GM23338 (cell line): ENCODE measurements around the gene SIRPD. TPM values are rescaled to one million over a fixed set of nuclear protein-coding genes. Genes with fewer than 3 reads are reported as not detected.

Experiments used
- ATAC-seq: fragments of 200-7000 bp; cut with Tn5 transposase; 3 replicates; pipeline ENCODE4 v1.9.1; 2020
- DNase-seq: peaks from one replicate; pipeline ENCODE4 v3.0.0-alpha.2; 2015; ENCODE audit warnings: low spot score
- H2AFZ ChIP-seq: fragments of 200-600 bp; sonication (generic); 2 replicates; pipeline ENCODE4 v1.8.0; 2016; ENCODE audit warnings: antibody characterized with exemption, mild to moderate bottlenecking, moderate library complexity
- H3F3A ChIP-seq: fragments of 200-600 bp; sonication (generic); replicated peaks from 2 replicates; pipeline ENCODE4 v1.8.0; 2017; ENCODE audit warnings: antibody characterized with exemption, mixed run types, low read depth
- H3K27ac ChIP-seq: fragments of 200-600 bp; sonication (generic); 2 replicates; pipeline ENCODE4 v1.6.1; 2016; ENCODE audit warnings: low read depth
- H3K27me3 ChIP-seq: fragments of 200-600 bp; sonication (generic); 2 replicates; pipeline ENCODE4 v1.8.0; 2016; ENCODE audit warnings: mild to moderate bottlenecking, mixed run types, moderate library complexity; ENCODE audit not compliant: insufficient read depth
- H3K36me3 ChIP-seq: fragments of 200-600 bp; sonication (generic); 2 replicates; pipeline ENCODE4 v1.8.0; 2016; ENCODE audit warnings: mild to moderate bottlenecking; ENCODE audit not compliant: insufficient read depth
- H3K4me1 ChIP-seq: fragments of 200-600 bp; sonication (generic); 2 replicates; pipeline ENCODE4 v1.8.0; 2016; ENCODE audit warnings: mild to moderate bottlenecking, moderate library complexity; ENCODE audit not compliant: insufficient read depth
- H3K4me2 ChIP-seq: fragments of 200-600 bp; sonication (generic); 2 replicates; pipeline ENCODE4 v1.7.1; 2017; ENCODE audit warnings: mixed run types
- H3K4me3 ChIP-seq: fragments of 200-600 bp; sonication (generic); 2 replicates; pipeline ENCODE4 v1.6.1; 2016; ENCODE audit warnings: mixed run types
- H3K79me2 ChIP-seq: fragments of 200-600 bp; sonication (generic); replicated peaks from 2 replicates; pipeline ENCODE4 v1.8.0; 2017; ENCODE audit warnings: mild to moderate bottlenecking; ENCODE audit not compliant: insufficient read depth
- H3K9me2 ChIP-seq: fragments of 200-600 bp; sonication (generic); 2 replicates; pipeline ENCODE4 v1.8.0; 2017; ENCODE audit not compliant: insufficient read depth
- H4K20me1 ChIP-seq: fragments of 200-600 bp; sonication (generic); replicated peaks from 2 replicates; pipeline ENCODE4 v1.8.0; 2017; ENCODE audit warnings: mild to moderate bottlenecking; ENCODE audit not compliant: insufficient read depth
- H3K27ac Mint-ChIP-seq: 2 replicates; pipeline ENCODE4 v1.8.0; 2020; ENCODE audit warnings: inconsistent platforms, mild to moderate bottlenecking, moderate library complexity, mixed read lengths
- H3K27me3 Mint-ChIP-seq: 3 replicates; pipeline ENCODE4 v1.8.0; 2022; ENCODE audit warnings: low read depth, mild to moderate bottlenecking, moderate library complexity, mixed read lengths, inconsistent platforms; ENCODE audit not compliant: insufficient read depth, poor library complexity
- H3K36me3 Mint-ChIP-seq: 3 replicates; pipeline ENCODE4 v1.8.0; 2021; ENCODE audit warnings: low read depth, mild to moderate bottlenecking, inconsistent platforms, moderate library complexity, mixed read lengths
- H3K4me1 Mint-ChIP-seq: 3 replicates; pipeline ENCODE4 v1.8.0; 2020; ENCODE audit warnings: mild to moderate bottlenecking, inconsistent platforms, mixed read lengths
- H3K4me3 Mint-ChIP-seq: 3 replicates; pipeline ENCODE4 v1.8.0; 2021; ENCODE audit warnings: moderate library complexity, mild to moderate bottlenecking, inconsistent platforms, mixed read lengths
- H3K9me3 Mint-ChIP-seq: 3 replicates; pipeline ENCODE4 v1.8.0; 2020; ENCODE audit warnings: moderate library complexity, mild to moderate bottlenecking, inconsistent platforms, mixed read lengths
- CREB1 ChIP-seq: fragments of 250-450 bp; sonication (Bioruptor Pico); IDR thresholded peaks from 2 replicates; pipeline ENCODE4 v1.5.0; 2020; ENCODE audit warnings: low read depth, mild to moderate bottlenecking, moderate library complexity
- CTCF ChIP-seq, 2 experiments: fragments of 200-600 bp in 1 of 2; sonication (generic) in 1 of 2; conservative IDR thresholded peaks; 2 replicates each; pipeline versions ENCODE4 v1.5.1 to v1.6.1; 2016 to 2017; ENCODE audit warnings: antibody characterized with exemption in 2 of 2, low read depth in 2 of 2, mild to moderate bottlenecking in 2 of 2, moderate library complexity in 1 of 2
- ETS1 ChIP-seq: IDR thresholded peaks from 2 replicates; pipeline ENCODE4 v1.6.1; 2016; ENCODE audit warnings: antibody characterized with exemption
- EZH2 ChIP-seq: fragments of 200-600 bp; sonication (generic); IDR thresholded peaks from one replicate; pipeline ENCODE4 v1.8.0; 2017; ENCODE audit warnings: antibody characterized with exemption, mild to moderate bottlenecking, low read depth; ENCODE audit not compliant: unreplicated experiment
- EZH2phosphoT487 ChIP-seq: fragments of 200-600 bp; sonication (generic); IDR thresholded peaks from one replicate; pipeline ENCODE4 v1.8.1; 2018; ENCODE audit warnings: antibody characterized with exemption; ENCODE audit not compliant: unreplicated experiment
- JUNB ChIP-seq: IDR thresholded peaks from one replicate; pipeline ENCODE4 v1.6.1; 2016; ENCODE audit warnings: antibody characterized with exemption; ENCODE audit not compliant: unreplicated experiment
- NANOG ChIP-seq: IDR thresholded peaks from 2 replicates; pipeline ENCODE4 v1.6.1; 2016; ENCODE audit warnings: antibody characterized with exemption, borderline replicate concordance
- POLR2AphosphoS5 ChIP-seq: IDR thresholded peaks from 2 replicates; pipeline ENCODE4 v1.6.1; 2016; ENCODE audit warnings: antibody characterized with exemption, low read depth
- REST ChIP-seq: IDR thresholded peaks from one replicate; pipeline ENCODE4 v1.6.1; 2018; ENCODE audit warnings: antibody characterized with exemption; ENCODE audit not compliant: unreplicated experiment
- STAT1 ChIP-seq: IDR thresholded peaks from one replicate; pipeline ENCODE4 v1.6.1; 2016; ENCODE audit warnings: antibody characterized with exemption; ENCODE audit not compliant: unreplicated experiment
- ZNF114 ChIP-seq: fragments of 250-450 bp; sonication (Bioruptor Pico); IDR thresholded peaks from 2 replicates; pipeline ENCODE4 v1.5.0; 2020; ENCODE audit warnings: mild to moderate bottlenecking, moderate library complexity
- ZNF331 ChIP-seq: fragments of 250-450 bp; sonication (Bioruptor Pico); IDR thresholded peaks from 2 replicates; pipeline ENCODE4 v1.5.0; 2020; ENCODE audit warnings: low read depth, mild to moderate bottlenecking, moderate library complexity
- polyA plus RNA-seq: library from polyadenylated mRNA; unstranded; fragments of >200 nt; fragmentation: Nextera tagmentation; extraction: Ambion mirVana; gene quantifications from 2 replicates; pipeline ENCODE4 v1.2.1, GENCODE V29; 2016
- total RNA-seq: library from RNA; depleted of rRNA; stranded (reverse); fragments of >200 nt; shearing (Covaris generic); gene quantifications from 2 replicates; pipeline ENCODE4 v1.2.3, GENCODE V29; 2014
- TF ChIP-seq, protein P1 (sequence below): fragments of 250-450 bp; sonication (Bioruptor Pico); IDR thresholded peaks from 2 replicates; pipeline ENCODE4 v1.5.0; 2020; ENCODE audit warnings: mild to moderate bottlenecking, moderate library complexity

The SIRPD gene
- total and polyA plus RNA-seq, 2 experiments from 2014 or later = not detected

DNA sequence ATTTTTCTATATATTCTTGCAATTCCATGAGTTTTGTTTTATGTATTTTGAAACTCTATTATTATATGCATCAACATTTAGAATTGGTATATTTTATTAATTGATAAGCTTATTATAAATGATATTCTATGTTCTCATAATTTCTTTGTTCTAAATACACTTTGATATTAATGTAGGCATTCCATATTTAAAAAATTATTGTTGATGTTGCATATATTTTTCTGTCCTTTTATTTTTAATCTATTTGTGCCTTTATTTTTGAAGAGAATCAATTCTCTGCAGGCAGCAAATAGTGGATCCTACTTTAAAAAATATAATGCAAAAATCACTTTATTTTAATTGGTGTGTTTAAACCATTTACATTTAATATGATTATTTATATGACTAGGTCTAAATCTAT is 29.6 kb downstream of the SIRPD start:
- no peaks in the 10 kb centered on the region for H3F3A ChIP-seq
- H3K9me3 Mint-ChIP-seq = no peaks in the 10 kb centered on the region
- H3K27me3 ChIP-seq = no peaks in the 10 kb centered on the region
- H3K36me3 ChIP-seq = no peaks in the 10 kb centered on the region
- no peak overlapping the region for H3K27ac ChIP-seq
- no peak overlapping the region for H3K4me3 ChIP-seq
- no peaks in the 10 kb centered on the region for H3K9me2 ChIP-seq
- no peak overlapping the region for H3K27ac Mint-ChIP-seq
- H3K36me3 Mint-ChIP-seq = no peaks in the 10 kb centered on the region
- no peak overlapping the region for H3K4me3 Mint-ChIP-seq
- H3K4me1 ChIP-seq = no peaks in the 10 kb centered on the region
- no peak for ATAC-seq
- H3K4me2 ChIP-seq = no peak overlapping the region
- no peaks in the 10 kb centered on the region for H3K4me1 Mint-ChIP-seq
- H2AFZ ChIP-seq = no peak overlapping the region
- TF ChIP-seq STAT1 (no peak), ZNF114 (CRISPR knock-in tag) (no peak), CREB1 (CRISPR knock-in tag) (no peak), EZH2 (no peak), ZNF331 (no peak), POLR2AphosphoS5 (no peak), NANOG (no peak), CTCF (conservative IDR thresholded peaks at IDR 0.05; ENCODE audit: low read depth in 2 of 2) (no peak), EZH2phosphoT487 (no peak), REST (no peak), ETS1 (no peak), JUNB (no peak)
- TF ChIP-seq, protein P1, sequence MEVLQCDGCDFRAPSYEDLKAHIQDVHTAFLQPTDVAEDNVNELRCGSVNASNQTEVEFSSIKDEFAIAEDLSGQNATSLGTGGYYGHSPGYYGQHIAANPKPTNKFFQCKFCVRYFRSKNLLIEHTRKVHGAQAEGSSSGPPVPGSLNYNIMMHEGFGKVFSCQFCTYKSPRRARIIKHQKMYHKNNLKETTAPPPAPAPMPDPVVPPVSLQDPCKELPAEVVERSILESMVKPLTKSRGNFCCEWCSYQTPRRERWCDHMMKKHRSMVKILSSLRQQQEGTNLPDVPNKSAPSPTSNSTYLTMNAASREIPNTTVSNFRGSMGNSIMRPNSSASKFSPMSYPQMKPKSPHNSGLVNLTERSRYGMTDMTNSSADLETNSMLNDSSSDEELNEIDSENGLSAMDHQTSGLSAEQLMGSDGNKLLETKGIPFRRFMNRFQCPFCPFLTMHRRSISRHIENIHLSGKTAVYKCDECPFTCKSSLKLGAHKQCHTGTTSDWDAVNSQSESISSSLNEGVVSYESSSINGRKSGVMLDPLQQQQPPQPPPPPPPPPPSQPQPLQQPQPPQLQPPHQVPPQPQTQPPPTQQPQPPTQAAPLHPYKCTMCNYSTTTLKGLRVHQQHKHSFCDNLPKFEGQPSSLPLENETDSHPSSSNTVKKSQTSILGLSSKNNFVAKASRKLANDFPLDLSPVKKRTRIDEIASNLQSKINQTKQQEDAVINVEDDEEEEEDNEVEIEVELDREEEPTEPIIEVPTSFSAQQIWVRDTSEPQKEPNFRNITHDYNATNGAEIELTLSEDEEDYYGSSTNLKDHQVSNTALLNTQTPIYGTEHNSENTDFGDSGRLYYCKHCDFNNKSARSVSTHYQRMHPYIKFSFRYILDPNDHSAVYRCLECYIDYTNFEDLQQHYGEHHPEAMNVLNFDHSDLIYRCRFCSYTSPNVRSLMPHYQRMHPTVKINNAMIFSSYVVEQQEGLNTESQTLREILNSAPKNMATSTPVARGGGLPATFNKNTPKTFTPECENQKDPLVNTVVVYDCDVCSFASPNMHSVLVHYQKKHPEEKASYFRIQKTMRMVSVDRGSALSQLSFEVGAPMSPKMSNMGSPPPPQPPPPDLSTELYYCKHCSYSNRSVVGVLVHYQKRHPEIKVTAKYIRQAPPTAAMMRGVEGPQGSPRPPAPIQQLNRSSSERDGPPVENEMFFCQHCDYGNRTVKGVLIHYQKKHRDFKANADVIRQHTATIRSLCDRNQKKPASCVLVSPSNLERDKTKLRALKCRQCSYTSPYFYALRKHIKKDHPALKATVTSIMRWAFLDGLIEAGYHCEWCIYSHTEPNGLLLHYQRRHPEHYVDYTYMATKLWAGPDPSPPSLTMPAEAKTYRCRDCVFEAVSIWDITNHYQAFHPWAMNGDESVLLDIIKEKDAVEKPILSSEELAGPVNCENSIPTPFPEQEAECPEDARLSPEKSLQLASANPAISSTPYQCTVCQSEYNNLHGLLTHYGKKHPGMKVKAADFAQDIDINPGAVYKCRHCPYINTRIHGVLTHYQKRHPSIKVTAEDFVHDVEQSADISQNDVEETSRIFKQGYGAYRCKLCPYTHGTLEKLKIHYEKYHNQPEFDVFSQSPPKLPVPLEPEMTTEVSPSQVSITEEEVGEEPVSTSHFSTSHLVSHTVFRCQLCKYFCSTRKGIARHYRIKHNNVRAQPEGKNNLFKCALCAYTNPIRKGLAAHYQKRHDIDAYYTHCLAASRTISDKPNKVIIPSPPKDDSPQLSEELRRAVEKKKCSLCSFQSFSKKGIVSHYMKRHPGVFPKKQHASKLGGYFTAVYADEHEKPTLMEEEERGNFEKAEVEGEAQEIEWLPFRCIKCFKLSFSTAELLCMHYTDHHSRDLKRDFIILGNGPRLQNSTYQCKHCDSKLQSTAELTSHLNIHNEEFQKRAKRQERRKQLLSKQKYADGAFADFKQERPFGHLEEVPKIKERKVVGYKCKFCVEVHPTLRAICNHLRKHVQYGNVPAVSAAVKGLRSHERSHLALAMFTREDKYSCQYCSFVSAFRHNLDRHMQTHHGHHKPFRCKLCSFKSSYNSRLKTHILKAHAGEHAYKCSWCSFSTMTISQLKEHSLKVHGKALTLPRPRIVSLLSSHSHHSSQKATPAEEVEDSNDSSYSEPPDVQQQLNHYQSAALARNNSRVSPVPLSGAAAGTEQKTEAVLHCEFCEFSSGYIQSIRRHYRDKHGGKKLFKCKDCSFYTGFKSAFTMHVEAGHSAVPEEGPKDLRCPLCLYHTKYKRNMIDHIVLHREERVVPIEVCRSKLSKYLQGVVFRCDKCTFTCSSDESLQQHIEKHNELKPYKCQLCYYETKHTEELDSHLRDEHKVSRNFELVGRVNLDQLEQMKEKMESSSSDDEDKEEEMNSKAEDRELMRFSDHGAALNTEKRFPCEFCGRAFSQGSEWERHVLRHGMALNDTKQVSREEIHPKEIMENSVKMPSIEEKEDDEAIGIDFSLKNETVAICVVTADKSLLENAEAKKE (CRISPR knock-in tag) = no peak
- no peaks in the 10 kb centered on the region for H4K20me1 ChIP-seq
- no peaks in the 10 kb centered on the region for H3K27me3 Mint-ChIP-seq
- no peaks in the 10 kb centered on the region for H3K79me2 ChIP-seq
- no peak for DNase-seq
